ENCODE data around the gene TMEM115.
"Not testable (repeated sequence)": the region's sequence is repeated elsewhere in the genome, so short reads cannot be mapped to it uniquely, and the experiment has no call there.

DNA sequence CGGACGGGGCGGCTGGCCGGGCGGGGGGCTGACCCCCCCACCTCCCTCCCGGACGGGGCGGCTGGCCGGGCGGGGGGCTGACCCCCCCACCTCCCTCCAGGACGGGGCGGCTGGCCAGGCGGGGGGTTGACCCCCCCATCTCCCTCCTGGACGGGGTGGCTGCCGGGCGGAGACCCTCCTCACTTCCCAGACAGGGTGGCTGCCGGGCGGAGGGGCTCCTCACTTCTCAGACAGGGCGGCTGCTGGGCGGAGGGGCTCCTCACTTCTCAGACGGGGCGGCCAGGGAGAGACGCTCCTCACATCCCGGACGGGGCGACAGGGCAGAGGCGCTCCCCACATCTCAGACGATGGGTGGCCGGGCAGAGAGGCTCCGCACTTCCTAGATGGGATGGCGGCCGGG, 47.3 kb downstream of the TMEM115 start:
- TF ChIP-seq NFYB (IDR thresholded peaks at IDR 0.05; ENCODE audit: extremely low read depth, insufficient read length); TEAD4 (IDR thresholded peaks at IDR 0.05; ENCODE audit: low read length); TEAD4 (CRISPR knock-in tag; IDR thresholded peaks at IDR 0.05; ENCODE audit: borderline replicate concordance); ATF1 (CRISPR knock-in tag; IDR thresholded peaks at IDR 0.05); ATF1 (tag; IDR thresholded peaks at IDR 0.05): not testable (repeated sequence)
